LNCAP (cell line): ENCODE results near the gene TBL1XR1.
A peak's percentile ranks its signal among the peaks of the same experiment; 100 is the strongest.

ENCODE experiments used
- TF ChIP-seq, protein P1 (sequence below): fragments of 450-650 bp; IDR thresholded peaks from 2 replicates; pipeline ENCODE4 v1.5.1; 2017; ENCODE audit warnings: mild to moderate bottlenecking

Gene TBL1XR1

DNA sequence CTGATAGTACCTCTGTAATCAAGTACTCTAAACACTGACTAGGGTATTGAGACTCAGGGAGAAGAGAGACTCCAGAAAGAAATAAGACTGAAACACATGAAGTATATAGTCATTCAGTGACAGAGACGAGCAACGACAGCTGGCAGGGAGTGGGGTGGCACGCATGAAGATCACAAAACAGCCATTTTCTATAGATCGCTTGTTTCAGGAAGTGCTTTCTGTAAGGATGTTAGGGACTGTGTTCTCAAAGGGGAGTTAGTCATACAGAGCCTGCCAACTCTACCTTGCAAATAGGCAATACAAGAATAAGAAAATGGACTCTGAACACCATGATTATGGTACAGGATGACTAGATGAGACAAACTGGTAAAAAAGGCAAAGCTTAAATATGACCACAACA is 139.5 kb downstream of the TBL1XR1 start:
- TF ChIP-seq, protein P1, sequence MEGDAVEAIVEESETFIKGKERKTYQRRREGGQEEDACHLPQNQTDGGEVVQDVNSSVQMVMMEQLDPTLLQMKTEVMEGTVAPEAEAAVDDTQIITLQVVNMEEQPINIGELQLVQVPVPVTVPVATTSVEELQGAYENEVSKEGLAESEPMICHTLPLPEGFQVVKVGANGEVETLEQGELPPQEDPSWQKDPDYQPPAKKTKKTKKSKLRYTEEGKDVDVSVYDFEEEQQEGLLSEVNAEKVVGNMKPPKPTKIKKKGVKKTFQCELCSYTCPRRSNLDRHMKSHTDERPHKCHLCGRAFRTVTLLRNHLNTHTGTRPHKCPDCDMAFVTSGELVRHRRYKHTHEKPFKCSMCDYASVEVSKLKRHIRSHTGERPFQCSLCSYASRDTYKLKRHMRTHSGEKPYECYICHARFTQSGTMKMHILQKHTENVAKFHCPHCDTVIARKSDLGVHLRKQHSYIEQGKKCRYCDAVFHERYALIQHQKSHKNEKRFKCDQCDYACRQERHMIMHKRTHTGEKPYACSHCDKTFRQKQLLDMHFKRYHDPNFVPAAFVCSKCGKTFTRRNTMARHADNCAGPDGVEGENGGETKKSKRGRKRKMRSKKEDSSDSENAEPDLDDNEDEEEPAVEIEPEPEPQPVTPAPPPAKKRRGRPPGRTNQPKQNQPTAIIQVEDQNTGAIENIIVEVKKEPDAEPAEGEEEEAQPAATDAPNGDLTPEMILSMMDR: no peak

DNA sequence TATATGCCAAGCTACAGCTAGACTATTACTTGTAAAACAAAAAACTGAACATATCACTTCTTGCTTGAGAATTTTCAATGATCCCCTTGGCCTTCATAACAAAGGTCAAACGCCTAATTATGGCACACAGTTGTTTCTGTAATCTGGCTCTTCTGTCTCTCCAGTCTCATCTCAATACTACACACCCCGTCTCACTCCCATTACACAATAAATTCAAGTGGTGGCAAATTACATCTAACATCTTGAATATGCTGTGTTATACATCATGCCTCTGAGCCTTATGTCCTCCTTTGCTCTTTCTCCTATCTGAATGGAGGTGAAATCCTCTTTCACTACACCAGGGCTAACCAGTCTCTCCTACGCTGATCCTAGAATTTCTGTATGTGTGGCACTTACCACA is 140.4 kb downstream of the TBL1XR1 start:
- TF ChIP-seq, protein P1: no peak

DNA sequence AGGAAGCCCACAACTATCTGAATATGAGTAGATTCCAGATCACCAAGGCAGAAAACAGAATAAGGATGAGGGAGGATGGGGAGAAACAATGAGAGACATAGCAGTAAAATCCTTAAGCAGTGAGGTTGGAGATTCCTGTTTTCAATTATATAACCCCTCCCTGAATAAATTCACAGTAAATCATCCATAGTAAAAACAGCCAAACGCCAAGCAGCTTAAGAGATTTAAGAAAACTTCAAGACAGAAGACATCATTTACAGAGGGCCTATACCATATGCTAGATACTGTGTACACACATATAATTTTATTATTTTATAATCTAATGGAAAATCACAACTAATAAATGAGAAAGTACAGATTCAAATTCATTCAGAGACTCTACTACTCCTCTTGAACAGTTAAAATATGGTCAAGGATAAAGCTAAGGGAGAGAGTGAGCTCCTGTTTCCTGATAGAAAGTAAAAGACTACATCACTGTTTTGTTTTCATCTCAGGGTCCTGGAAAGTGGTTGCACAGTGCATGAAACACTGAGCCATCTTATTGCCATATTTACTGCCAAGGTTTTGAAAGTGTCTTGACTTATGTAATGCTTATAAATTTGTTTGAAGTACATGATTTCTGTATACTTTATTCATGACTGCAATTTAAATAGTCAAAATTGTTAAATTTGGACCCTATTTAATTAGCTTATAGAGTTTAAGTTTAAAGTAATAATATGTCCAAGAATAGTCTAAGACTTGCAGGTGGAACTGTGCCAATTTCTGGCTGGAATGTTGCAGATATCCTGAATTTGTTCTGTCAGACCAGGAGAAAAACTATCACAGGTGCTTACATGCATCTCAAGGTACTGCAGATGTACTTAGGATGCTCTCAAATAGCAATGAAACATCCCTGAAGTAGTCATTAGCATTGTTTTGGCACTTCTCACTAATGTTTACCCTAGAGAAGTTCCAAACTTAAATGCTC is 141.4 kb downstream of the TBL1XR1 start:
- TF ChIP-seq, protein P1: no peak

DNA sequence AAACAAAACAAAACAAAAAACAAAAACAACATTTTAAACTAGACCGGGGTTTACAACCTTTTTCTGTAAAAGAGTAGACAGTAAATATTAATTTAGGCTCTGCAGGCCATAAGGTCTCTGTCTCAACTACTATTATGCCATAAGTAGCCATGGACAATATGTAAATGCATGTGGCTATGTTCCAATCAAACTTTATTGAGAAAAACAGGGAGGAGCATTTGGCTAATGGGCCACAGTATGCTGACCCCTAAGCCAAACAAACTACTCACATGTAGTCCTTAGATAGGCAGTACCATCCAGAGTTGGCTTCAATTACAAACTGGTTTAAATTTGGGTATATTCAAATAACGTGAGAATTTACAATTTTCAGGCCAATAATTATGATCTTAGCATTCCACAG is 144.2 kb downstream of the TBL1XR1 start:
- TF ChIP-seq, protein P1: no peak

DNA sequence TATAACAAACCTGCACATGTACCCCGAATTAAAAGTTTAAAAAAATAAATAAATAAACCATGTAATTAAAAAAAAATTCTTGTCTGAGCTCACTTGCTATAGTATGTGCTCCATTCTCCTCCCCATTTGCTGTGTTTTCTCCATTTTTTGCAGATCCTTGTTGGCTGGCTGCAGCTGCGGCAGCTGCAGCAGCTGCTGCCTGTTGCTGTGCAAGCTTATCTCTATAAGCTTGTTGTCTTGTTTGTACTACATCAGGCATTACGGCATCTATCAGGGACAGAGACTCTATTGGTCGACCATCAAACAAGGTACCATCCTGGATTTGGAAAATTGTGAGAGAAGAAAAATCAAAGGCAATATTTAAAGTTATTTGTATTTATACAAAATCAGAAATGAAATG is 145.9 kb downstream of the TBL1XR1 start:
- TF ChIP-seq, protein P1: no peak

DNA sequence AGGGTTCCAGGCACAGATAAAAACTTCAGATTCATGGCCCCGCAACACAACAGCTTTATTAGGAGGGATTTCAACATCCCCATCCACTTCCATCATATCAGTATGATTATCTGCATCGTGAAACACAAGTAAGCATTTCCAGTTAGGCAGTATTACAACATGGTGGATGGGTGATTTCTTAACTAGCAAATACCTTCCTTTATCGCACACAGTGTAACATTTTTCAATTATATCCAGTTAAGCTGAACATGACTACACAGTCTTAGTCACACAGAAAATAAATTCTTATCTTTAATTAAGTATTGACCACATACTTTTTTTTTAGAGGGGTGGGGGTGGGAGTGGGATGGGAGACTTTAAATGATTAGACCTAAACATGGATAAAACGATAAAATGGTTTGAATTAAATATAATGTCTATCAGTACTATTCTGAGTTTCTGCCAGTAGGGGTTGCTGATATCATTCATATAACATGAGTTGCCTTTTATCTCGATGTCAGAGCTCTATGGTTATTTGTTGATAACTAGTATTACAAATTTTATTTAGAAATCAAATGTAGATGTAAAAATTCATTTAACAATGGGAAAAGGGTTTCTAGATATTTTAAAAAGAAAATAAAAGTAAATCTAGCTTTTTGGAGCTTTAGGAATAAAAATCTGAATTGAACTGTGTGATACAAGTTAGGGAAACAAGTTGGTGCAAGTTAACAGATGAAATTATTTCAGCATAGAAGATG is 146.6 kb downstream of the TBL1XR1 start:
- TF ChIP-seq, protein P1: peak; percentile 65

DNA sequence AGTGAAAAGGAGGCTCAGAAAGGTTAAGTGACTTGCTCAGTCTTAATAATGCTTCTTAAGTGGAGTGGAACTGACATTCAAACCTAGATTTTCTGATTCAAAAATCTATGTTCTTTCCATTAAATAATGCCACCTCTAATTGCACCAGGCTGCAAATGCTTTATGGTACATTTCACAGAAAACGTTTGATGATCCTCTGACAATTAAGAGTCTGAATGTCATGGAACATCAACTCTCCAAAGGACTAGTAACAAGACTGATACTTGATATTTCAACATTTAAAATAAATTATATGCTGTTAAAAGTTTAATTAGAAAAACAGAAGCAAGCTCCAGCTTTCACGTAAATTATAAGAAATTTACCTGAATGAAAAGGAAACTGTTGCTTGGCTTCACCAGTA is 151.5 kb downstream of the TBL1XR1 start:
- TF ChIP-seq, protein P1: no peak
